HG03571 (cell line): ENCODE data around the gene CDK11B.
"Not testable (repeated sequence)": the region's sequence is repeated elsewhere in the genome, so short reads cannot be mapped to it uniquely, and the experiment has no call there.

Experiments
- ATAC-seq: cut with Tn5 transposase; IDR thresholded peaks from one replicate; pipeline ENCODE4 v1.9.1; 2021; ENCODE audit not compliant: unreplicated experiment

The CDK11B gene

DNA sequence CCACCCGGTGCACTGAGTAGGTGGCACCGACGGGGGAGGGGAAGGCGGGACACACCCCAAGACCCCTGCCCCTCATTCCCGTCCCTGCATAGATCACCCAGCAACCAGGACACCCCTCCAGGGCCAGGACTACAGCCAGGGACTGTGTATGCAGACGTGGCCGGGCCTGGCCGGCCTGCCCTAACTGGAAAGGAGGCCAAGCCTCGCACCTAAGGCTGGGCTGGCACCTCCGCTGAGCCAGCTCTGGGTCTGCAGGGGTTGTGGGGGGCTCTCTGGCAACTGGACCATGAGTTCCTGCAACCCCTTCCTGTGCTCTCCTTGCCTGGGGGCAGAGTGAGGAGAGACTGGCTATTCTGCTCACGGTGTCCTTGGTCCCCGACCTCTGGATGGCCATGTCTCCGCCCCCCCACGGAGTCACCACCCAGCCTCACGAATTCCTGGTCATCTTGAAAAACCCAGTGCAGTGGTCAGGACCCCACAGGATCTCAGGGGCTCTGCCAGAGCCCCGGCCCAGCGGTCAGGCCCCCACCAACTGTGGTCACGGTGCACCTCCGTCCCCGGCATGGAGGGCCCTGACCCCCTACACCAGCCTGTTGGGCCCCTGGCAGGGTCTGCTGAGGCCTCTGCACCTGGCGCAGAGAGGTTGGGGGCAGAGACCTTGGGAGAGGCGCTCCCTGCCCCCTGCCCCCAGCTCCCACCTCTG, 57.8 kb downstream of the CDK11B start:
- no peak for ATAC-seq

DNA sequence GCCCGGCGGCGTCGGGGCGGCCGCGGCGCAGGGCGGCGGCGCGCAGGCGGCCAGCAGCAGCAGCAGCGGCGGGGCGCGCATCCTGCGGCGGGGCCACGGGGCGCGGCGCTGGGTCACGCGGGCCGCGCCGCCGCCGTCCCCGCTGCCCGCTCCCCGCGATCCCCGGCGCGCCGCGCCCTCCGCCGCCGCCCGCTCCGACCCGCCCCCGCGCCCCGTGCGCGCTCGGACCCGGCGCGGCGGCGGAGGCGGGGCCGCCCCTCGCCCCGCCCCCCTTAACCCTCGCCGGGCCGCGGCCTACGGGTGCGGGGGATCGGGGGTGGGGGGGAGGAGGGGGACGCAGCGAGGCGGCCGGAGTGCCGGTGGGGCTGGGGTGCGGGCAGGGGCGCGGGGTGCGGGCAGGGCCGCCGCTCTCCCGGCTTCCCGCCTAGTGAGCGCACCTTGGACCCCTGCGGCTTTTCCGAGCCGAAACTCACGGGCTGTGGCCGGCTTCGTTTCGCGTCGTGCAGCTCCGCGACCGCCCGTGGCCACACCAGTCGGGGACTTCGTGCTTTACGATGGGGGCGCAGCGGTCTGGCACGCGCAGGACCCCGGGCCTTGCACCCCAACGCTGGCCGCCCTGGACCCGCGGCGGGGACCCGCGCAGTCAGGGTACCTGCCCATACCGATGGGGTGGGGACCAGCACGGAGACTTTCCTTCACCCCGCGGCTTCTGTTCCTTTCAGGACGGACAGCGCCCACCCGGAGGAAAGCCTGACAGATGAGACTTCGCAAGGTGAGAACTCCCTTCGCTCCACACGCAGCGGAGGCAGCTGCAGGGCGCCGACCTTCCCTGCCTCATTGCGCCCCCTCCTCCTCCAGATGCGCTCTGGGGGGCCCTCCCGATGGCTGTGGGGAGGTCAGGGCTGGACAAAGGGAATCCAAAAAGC, 58.6 kb downstream of the CDK11B start, which contains the start of gene FNDC10:
TSS of gene FNDC10 (minus strand) at position 201 of the 926 bp plus-strand sequence. CDS start at position 81, 120 bp downstream.
- no peak for ATAC-seq

DNA sequence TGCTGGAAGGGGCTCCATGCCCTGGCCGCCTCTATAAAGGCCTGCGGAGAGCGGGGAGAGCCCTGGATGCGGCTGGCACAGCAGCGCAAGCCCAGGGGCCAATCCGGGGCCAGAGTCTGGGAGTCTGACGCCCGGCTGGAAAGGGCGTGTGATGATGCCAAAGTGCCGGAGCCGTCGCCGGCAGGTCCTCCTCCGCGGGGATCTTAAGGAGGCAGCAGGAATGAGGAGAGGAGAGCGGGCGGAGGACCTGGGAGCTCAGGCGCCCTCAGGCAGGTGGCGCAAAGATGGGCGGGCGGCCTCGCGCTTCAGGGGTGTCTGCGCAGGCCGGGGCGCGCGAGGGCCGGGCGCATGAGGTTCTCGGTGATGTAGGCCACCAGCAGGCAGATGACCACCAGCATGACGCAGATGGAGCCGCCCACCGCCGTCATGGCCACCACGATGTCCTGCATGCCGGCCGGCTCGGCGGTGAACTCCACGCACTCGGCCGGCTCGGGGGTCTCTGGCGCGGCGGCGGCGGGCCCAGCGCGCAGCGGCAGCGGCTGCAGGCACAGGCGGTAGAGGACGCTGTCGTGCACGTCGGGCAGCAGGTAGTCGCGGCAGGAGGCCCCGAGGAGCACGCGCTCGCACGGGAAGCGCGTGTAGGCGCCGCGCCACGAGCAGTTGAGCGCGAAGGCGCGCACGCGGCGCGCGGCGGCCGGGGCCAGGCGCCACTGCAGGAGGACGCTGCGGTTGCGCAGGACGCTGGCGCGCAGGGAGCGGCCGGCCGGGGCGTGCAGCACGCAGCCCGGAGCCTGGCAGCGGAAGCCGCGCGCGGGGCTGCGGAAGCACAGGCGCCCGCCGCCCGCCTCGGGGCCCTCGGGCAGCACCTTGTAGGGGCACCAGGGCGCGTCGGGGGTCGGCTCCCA, 59.5 kb downstream of the CDK11B start:
- ATAC-seq: no peak

DNA sequence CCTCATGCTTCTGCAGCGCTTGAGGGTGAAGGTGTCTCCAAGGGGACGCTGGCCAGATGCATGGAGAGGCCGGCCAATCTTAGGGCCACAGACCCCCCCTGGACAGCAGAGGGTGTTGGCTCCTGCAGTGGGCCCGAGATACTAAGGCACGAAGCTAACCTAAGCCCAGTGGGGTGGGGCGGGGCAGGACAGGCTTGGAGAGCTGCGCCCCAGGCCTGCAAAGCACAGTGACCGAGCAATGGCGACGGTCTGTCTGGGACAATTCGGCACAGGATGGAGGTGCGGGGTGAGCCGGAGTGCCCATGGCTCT, 60.1 kb downstream of the CDK11B start:
- no peak for ATAC-seq

DNA sequence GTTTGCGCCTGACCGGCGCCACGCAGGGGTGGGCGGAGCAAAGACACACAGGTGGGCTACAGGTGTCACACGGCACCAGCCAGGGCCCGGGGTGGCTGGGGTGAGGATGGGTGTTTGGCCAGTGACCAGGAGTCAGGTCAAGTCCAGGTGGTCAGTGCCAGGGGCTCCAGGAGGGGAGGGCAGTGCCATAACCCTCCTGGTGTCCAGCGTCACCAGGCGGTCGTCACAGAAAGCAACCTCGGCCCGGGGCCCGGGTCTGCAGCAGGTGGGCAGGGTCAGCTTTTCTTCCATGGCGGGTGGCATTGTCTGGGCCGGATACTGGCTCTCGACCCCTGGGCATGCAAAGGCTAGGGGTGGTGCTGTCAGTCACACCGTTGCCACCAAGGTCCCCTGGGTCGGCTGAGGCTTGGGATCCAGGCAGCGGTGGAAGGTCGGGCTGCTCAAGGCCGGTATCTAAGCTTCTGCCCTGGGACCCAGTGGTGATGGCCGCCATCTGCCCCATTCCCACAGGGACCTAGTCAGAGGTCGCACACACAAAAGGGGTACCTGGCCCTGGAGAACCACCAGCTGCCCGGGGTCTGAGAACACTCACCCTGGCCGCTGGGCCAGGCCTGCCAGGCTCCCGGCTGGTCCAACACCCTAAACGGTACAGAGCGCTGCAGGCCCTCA, 60.6 kb downstream of the CDK11B start:
- no peak for ATAC-seq

DNA sequence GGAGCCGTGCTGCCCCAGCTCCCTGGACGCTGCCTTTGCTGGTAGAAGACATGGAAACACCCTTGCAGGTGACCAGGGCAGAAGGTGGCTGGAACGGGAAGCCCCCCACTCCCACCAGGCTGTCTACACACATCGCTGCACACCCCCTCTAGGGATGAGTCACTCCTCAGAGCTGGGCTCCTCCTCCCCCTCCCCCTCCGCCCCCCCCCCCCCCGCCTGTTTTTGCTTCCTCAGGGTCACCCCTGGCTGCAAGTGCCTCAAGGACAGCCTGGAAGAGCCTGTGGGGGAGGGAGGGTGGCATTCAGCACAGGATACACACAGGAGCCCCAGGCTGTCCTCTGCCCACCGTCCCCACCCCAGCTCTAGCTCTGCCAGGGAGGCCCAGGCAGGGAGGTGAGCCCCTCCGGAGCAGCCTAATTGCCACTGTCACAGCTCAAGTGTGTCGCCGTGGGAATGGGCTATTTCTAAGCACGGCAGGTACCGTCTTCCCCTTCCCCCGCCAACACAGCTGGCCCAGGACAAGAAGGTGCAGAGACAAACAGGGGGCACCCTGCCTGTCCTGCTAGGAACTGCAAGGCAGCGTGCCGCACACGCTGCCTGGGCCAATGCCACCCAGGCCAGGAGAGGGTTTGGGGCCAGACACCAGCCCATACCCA, 61.4 kb downstream of the CDK11B start:
- no peak for ATAC-seq

DNA sequence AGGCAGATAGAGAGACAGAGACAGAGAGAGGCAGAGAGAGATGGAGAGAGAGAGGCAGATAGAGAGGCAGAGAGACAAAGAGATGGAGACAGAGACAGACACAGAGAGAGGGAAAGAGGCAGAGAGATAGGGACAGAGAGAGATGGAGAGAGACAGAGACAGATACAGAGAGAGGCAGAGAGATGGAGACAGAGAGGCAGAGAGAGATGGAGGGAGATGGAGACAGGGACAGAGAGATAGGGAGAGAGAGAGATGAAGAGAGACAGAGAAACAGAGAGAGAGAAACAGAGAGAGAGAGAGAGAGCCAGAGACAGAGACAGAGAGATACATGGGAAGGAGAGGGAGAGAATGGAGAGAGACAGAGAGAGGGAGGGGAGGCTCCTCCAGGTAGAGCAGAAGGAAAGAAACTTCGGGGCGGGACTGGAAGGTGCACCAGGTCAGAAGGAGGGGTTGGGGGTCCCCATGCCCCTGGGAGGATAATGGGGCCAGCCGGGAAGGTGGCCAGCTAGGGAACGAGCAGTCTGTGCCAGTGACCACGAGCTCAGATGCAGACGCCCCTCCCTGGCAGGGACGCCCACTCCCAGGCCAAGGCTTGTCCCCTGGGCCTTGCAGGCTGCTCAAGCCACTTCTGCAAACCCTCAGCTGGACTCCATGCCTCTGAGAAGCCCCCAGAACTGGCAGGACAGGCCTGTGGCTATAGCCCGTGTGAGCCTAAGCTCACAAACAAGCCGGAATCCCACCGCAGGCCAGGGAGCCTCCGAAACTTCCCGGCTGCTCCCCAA, 62.1 kb downstream of the CDK11B start:
- no peak for ATAC-seq

DNA sequence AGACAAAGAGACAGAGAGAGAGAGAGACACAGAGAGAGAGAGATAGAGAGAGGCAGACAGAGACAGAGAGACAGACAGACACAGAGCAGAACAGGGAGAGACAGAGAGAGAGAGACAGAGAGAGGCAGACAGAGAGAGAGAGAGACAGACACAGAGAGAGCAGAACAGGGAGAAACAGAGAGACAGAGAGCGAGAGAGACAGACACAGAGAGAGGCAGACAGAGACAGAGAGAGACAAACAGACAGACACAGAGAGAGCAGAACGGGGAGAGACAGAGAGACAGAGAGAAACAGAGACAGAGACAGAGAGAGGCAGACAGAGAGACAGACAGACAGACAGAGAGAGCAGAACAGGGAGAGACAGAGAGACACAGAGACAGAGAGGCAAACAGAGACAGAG, 63.5 kb downstream of the CDK11B start:
- ATAC-seq: not testable (repeated sequence)

DNA sequence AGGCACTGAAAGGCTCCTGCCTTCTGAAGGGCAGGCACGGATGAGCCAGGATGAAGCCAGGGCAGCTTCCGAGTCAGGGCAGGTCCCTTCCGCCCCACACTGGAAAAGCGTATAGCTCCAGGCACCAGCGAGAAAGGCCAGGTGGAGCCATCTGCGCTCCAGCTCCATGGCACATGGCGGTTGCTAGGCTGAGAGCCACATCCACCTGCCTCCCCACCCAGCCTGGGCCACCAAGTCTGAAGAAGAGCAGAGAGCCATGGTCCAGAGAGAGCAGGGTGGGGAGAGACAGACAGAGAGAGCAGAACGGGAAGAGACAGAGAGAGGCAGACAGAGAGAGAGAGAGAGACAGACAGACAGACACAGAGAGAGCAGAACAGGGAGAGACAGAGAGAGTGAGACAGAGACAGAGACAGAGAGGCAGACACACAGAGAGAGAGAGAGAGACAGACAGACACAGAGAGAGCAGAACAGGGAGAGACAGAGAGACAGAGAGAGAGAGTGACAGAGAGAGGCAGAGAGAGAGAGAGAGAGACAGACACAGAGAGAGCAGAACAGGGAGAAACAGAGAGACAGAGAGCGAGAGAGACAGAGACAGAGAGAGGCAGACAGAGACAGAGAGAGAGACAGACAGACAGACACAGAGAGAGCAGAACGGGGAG, 64.1 kb downstream of the CDK11B start:
- ATAC-seq: no peak

DNA sequence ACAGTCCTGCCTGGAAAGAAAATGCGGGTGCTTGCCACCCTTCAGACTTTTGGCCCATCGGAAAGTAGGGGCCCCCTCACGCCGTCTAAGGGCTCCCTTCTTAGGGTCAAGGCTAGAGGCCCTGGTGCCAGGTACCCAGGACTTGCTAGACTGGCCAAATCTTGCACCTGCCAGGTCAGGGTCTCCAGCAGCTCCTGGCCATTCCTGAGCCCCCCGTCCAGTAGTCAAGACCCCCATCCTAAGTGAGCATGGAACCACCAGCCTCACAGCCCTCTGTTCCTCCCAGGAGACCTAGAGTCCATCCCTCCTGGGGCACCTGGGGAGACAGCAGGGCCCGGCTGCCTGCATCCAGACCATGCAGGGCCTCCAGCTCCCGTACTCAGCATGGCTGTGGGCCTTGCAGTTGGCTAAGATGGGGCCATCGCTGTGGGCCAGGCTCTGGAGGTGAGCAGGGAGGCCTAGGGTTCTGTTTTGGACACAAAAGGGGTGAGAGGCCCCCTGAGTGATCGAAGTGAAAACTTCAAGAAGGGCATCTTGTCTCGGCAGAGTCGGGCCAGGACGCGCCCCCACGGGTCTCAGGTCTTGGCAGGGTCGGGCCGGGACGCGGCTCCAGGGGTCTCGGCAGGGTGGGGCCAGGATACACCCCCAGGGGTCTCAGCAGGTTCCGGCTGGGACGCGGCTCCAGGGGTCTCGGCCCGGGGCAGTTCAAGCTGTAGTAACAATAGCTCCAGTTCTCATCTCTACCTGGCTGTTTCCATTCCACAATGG, 64.8 kb downstream of the CDK11B start:
- no peak for ATAC-seq

DNA sequence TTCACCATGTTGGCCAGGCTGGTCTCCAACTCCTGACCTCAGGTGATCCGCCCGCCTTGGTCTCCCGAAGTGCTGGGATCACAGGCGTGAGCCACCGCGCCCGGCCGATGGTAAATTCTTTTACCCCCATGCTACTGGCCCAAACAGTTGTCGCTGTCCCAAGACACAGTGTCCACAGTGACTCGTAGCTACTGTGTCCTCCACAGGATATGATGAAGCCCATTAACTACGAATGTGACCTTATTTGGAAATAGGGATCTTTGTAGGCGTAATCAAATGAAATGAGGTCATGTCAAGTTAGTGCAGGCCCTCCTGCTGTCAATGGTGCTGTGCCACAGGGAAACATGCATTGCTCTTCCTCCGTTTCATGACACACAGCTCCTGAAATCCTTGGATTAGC, 67.4 kb downstream of the CDK11B start:
- ATAC-seq: no peak
